OCI-M2 (cell line): Measurements from ENCODE around the gene MORN1.

Experiments
- DNase-seq: peaks from one replicate; lab custom pipeline; 2025; ENCODE audit not compliant: unreplicated experiment; lab: John Stamatoyannopoulos, UW

MORN1 gene

DNA sequence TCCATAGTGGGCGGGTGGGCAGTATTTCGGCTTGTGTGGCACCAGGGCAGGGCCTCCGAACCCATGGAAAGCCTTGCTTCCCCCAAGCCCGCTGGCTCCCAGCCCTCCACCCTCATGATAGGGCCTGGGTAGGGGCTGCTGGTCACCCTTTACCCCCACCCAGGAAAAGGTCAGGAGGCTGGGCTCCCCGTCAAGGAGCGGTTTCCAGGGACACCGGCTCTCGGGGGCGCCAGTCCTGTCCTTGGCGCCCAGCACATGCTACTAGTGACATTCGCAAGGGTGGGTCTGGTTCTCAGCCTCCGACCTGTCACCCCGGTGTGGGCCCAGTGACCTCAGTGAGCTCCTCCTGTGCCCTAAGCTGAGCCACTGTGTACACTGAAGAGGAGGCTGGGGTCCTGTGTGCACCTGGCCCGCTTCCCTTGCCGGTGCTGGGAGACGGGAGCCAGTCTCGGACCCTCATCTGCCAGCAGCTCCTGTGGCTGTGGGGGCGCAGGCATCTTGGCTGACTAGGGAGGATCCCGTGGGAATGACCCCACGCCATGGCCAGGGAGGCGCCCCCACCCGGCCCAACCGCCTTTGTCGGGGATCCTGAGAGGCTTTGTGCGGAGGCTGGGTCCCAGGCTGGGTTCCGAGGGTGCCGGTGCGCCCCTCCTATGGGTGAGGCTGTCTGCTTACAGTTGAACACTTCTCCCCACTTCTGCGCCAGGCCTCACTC is 108.6 kb downstream of the MORN1 start:
- DNase-seq, result no peak

DNA sequence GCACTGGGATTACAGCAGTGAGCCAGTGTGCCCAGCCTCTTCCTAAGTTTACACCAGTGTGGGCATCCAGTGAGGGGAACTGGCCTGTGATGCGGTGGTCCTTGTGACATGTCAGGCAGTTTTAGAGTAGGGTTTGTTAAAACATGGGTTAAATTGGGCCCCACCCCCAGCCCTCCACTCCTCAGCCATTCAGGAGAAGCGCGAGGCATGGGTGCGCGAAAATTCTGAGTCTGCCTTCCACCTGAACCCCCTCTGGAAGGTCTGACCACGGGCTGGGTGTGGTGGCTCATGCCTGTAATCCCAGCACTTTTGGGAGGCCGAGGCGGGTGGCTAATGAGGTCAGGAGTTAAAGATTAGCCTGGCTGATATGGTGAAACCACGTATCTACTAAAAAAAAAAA is 111.5 kb downstream of the MORN1 start:
- no peak for DNase-seq

- no peak for DNase-seq
Measured at GRCh38 chr1:2279210-2279639, 112.1 kb downstream of the MORN1 start.

- DNase-seq, result no peak
Measured at GRCh38 chr1:2278591-2279209, 112.7 kb downstream of the MORN1 start.

- DNase-seq, result no peak
Measured at GRCh38 chr1:2277741-2278488, 113.4 kb downstream of the MORN1 start.

- DNase-seq, result no peak
Measured at GRCh38 chr1:2276803-2277580, 114.4 kb downstream of the MORN1 start.

- DNase-seq, result no peak
Measured at GRCh38 chr1:2275796-2276536, 115.4 kb downstream of the MORN1 start.

DNA sequence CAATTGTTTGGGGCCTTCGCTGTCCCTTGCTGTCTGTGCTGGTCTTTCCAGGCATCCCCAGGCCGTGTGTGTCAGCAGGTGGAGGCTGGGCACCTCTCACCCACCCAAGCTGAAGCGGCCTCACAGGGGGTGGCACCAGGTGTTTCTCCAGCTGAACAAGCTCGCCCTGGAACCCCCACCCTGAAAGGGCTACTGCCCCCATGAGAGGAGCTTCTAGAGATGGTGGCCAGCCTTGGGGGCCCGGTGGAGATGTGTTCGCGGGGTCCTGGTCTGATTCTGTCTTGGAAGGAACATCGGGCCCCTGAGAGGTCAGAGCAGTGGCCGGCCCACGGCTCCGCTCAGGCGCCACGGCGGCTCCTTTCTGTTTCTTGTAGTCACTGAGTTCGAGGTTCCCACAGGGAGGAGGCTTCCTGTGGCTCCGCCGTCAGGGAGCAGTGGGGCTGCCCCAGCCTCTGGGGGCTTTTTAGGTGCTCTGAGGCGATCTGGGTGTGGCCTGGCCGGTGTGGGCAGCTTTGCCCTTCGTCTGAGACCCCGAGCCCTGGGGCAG is 116.4 kb downstream of the MORN1 start:
- no peak for DNase-seq

GRCh38 chr1:2274231-2274928 is 117.0 kb downstream of the MORN1 start:
- DNase-seq, result no peak

- DNase-seq, result no peak
Measured at GRCh38 chr1:2273401-2274090, 117.8 kb downstream of the MORN1 start.

DNA sequence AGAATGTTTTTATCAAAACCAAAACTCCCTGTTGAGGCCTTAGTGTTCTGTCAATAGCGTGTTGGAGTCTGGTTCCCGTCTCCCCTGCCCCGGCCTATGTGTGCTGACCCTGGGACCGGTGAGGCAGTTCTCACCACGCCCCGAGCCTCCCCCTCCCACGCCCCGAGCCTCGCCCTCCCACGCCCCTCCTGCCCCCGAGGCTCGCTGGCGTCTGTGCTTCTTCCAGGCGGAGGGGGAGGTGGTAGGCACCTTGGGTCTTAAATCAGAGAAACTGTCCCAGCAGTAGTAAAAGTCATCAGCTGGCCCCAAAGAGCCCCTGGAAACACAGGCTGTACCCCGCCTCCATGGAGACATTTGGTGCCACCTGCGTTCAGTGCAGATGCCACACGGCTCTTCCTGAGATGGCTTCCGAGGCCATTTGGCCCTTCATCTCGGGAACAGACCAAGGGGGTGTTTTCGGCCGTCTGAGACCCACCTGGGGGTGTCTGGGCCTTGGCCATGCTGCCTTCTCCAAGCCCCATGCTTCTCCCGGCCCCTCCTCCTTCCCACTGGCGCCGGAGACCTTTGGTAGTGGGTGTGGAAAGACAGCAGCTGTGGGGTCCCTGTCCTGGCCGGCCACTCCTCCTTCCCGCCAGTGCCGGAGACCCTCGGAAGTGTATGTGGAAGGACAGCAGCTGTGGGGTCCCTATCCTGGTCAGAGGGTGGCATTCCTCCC is 118.5 kb downstream of the MORN1 start:
- no peak for DNase-seq

GRCh38 chr1:2271841-2272655 is 119.3 kb downstream of the MORN1 start:
- DNase-seq, result no peak
